Stimulated activated CD4-positive, alpha-beta T cell treated with anti-CD3 and anti-CD28 coated beads, Interleukin-12 subunit alpha, Interleukin-12 subunit beta, amount 100 ng/mL, for 48 hours (primary cell): ENCODE measurements around the gene SLC26A2.

ENCODE experiments used
- DNase-seq, 3 donors: peaks; one replicate each; pipeline ENCODE4 v3.0.0-alpha.2; 2020; ENCODE audit warnings: low read depth in 2 of 3, low spot score in 1 of 3

Gene SLC26A2

DNA sequence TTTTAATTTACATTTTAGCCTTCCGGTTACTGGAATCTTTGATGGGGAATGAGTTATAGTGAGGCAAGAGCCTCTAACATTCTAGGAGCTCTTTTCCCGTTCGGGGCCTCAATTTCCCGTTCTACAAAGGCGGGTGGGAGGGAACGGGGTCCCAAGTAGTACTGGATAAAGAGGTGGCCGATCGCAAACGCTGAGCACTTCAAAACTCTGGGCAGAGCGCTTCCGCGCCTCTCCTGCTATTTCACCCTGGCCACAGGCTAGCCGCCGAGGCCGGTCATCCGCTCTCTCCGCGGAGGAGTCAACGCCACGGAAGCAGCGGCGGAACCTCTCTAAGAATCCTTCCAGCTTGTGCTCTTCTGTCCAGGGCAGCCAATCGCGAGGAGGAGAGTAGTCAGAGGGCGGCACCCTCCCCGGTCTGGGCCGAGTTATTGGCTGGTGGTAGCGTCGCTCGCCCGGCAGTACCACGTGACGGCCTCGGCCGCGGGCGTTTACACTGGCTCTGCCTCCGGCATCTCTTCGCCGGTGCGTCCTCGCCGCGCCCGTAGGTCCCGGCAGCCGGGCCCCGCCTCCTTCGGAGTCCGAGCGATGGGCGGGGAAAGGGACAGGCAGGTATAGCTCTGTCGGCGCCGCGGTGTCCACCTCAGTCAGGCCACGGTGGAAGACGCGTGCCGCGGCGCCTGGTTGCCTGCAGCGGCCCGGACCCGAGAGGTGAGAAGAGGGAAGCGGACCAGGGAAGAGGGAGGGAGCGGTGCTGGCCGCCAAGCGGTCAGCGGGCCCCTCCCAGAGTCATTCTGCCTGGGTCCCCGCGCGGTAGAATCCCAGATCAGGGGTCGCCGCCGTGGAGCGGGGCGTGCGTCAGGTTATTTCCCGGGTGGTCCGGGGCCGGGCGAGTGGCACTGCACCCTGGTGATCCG is at the start of gene SLC26A2:
SLC26A2 (plus strand) TSS at position 487 of the 914 bp plus-strand sequence. CDS start 16,895 bp downstream, outside the sequence.
- peak; percentile 87 to 92 (median 91) for DNase-seq

DNA sequence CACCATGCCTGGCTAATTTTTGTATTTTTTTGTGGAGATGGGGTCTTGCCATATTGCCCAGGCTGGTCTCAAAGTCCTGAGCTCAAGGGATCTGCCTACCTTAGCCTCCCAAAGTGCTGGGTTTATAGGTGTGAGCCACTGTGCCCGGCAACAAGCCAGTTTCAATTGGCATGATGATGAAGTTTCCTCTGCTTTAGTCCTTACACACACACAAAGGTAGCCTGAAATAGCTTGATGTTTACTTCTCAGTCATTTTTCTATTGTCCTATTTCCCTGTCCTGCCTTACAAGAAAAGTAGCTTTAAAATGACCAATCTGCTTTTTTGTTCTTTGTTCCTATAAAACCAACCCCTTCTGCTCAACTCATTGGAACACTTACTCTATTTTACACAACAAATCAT is 49.5 kb upstream of the SLC26A2 start:
- DNase-seq, result no peak

DNA sequence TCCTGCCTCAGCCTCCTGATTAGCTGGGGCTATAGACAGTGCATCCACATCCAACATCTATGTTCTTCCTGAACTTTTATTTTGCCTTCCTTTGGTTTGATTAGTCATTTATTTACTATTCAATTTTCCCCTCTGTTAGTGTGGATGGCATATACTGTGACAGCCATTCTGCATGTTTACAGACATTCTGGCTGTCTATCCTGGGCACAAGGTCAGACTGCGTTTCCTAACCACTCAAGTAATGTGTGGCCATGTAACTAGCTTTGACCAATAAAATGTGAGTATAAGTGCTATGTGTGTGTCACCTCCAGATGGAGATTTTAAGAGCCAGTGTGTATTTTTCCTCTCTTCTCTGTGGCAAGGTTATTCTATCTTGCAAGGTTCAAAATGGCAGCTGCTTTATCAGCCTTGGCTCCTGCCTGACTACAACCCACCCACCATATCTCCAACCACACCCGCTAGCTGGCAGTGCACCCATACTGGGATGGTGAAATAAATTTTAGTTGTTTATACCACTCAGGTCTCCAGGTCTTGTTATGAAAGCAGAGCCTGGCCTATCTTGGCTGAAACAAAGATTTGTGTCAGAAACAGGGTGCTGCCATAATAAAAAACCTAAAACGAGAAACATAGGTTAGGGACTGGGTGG is 48.2 kb upstream of the SLC26A2 start:
- no peak for DNase-seq

DNA sequence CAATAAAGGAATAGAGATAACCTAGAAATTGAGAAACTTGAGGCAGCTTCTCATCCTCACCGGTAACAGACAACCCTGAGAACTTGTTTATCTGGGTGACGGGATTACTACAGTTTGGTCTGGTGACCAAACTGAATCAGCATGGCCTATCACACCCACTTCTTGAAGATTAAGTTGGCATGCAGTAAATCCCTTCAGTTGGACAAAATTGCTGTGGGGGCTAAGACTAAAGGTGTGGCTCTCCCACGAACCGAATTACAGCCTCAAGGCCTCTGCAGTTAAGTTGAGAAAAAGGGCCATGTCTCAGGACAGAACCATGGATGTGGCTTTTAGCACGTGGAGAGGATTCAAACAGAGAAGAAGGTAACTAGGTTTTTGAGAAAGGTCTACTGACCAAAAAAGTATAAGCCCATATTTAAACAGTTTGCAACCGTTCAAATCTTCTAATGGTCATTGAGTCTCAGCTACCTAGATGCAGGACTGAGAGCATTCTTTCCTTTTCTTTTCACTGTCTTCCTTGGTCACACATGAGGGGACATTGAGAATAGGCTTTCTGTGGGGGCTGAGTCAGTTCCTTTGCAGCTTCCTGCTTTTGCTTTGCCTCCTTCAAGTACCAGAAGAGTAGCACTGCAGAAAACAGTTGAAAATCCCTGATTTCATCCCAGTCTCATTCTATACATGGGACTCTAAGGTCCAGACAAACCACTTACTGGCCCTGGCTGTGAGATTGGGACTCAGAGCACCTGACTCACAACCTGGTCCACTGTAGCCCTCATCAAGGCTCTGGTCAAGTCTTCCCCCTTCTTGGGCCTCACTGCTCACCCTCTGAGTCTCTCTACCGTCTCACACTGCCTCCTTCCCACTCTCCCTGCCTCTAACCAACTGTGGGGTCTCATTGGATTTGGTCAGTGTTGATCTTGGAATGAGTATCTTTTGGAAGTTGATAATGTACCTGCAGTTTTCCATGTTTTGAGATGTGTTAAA is 46.8 kb upstream of the SLC26A2 start:
- no peak for DNase-seq

DNA sequence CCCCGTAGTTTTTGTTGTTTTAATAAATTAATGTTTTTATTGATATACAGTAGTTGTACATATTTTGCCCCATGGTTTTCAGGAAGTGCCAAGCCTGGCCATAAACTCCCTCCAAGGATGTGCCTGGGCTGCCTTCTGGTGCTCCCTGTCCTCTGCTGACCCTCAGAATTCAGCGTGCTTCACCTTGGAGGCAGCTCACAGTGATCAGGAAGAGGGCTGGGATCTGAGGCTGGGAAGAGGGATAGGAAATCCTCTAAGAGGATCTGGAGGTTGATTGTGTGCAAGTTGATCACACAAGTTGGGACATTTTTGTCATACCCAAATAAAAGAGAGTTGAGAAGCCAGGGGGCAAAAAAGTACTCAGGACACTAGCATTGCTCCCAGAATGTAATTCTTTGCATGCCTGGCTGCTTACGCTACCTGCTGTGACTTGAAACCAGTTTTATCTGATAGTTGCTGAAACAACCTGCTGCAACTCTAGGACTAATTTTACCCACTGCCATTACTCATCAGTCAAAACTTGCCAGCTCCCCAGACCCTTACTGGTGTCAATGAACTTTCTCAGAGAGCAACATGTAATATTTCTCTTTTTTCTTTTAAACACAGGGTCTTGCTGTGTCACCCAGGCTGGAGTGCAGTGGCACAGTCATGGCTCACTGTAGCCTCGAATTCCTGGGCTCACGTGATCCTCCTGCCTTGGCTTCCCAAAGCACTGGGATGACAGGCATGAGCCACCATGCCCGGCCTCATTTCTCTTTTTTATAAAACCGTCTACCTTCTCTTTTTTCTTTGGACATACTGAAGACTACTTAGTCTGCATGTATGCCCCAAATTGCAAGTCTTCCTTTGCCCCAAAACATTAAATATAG is 44.9 kb upstream of the SLC26A2 start:
- DNase-seq, result no peak

DNA sequence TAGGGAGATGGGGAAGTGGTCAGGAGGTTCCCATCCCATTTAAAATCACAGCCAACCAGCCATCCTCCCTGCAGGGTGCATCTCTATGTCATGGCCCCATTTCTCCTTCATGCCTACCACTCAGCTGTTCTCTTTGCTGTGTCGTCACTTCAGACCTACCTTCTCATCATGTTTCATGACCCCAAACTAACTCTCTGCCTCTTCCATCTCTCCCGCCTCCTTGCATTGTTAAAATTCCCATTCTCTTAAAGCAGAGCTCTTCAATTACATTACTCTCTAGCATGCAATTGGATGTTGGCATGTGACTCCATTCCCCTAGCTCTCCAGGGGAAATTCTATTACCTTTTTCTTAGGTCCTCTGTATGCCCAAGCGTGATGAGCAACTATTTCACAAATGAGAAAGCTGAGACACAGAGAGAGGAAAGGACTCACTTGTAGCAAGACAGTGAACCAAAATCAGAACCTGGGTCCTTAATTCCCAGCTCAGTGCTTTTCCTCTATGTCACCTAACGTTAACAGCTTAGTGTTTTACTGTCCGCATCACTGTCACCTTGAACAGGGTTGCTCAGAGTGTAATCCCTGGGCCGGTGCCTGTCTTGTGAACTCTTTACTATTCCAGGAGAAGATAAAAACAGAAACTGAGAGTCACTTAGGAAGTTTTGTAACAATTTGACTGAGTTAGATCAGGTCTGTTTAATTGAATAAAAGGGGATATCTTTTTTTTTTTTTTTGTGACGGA is 44.1 kb upstream of the SLC26A2 start:
- DNase-seq, result no peak

DNA sequence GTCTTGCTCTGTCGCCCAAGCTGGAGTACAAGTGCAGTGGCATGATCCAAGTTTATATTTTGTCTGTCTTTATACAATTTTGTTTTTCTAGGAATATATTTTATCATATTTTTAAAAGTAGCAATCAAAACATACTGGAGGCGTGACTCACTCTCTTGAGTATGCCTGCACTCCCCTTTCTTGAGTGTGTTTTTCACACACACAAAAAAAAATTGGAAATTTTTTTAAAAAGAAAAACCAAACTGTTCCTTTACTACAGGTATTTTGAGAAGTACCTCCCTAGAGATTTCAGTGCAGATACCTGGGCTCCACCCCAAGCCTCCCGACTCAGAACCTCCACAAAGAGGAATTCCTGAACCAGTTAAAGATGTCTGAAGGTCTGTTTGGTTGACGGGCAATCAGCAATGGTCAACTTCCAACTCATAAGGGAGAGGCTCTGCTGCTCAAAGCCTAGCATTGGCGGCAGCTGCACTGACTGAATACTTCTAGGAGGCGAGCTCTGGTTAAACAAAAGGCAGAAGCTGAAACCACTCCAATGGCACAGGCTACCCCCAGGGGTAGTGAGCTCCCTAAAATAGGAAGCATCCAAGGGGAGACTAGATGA is 43.4 kb upstream of the SLC26A2 start:
- DNase-seq, result no peak

DNA sequence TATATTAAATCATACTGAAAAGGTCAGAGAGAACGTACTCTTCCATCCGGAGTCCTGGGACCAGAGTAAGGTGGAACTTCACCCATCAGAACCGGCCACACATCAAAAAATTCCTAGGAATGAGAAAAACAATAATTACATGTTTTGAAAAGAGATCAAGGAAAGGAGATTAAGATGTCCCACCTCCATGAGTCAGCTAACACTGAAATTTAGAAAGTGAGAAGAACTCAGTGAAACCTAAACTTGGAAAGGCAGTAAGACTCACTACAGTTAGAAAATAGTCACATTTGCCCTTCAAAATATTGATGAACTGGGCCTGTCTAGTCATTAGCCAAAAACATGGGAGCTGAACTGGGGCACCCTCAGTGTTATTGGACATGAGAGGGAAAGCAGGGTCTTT is 39.0 kb upstream of the SLC26A2 start:
- DNase-seq, result no peak

DNA sequence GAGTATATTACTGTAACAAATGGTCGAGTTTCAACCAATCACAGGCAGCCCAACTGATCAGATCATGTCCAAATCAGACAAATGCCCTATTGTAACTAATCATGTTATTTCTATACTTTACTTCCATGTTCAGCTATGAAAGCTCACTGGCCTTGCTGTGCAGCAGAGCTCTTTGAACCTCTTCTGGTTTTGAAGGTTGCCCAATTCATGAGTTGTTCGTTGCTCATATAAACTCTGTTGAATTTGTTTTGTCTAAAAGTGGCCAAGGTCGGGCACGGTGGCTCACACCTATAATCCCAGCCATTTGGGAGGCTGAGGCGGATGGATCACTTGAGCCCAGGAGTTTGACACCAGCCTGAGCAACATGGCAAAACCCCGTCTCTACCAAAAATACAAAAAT is 37.6 kb upstream of the SLC26A2 start:
- DNase-seq, result no peak

DNA sequence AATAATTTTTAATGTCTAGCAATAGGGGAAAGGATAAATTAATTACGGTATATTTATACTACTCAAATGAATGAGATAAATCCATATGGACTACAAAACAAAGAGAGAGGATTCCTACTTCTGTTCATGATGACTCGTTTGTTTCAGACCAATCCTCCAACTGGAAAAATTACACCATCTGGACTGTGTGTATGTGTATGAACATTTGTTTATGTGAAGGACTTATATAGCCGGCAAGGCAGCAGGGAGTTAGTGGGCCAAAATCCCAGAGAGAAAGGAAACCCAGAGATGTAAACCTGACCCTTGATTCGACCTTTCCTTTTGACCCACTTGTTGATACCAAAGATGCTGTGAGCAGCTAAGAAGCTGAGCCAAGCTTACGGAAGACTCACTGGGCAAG is 36.1 kb upstream of the SLC26A2 start:
- no peak for DNase-seq

DNA sequence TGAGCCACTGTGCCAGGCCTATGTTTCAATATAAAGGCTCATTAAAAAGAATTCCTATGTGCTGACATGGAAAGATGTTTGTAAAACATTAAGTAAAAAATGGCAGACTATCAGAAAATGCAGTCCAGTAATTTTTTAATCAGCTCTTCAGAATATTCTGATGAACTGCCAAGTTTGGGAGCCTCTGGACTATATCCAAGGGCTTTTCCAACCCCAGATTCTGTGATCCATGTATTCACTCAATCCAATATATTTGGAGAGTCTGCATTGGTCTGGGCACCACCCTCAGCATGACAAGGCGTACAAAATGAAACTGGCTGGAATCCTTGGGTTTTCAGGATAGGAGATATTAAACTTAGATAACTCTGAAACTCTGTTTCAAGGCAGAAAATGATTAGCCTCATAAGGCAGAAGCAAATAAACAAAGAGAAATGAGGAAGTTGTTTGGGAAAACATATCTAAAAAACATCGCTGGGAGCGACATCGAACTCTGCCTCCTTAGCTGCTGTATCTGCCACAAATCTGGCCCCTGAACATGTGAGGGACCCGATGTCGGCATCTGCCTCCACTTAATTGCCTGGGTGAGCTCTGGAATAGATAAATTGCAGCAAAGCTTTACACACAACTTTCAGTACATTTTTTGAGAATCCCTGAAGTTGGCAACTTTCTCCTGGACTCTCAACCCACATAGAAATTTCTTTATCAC is 30.4 kb upstream of the SLC26A2 start:
- DNase-seq, result no peak

DNA sequence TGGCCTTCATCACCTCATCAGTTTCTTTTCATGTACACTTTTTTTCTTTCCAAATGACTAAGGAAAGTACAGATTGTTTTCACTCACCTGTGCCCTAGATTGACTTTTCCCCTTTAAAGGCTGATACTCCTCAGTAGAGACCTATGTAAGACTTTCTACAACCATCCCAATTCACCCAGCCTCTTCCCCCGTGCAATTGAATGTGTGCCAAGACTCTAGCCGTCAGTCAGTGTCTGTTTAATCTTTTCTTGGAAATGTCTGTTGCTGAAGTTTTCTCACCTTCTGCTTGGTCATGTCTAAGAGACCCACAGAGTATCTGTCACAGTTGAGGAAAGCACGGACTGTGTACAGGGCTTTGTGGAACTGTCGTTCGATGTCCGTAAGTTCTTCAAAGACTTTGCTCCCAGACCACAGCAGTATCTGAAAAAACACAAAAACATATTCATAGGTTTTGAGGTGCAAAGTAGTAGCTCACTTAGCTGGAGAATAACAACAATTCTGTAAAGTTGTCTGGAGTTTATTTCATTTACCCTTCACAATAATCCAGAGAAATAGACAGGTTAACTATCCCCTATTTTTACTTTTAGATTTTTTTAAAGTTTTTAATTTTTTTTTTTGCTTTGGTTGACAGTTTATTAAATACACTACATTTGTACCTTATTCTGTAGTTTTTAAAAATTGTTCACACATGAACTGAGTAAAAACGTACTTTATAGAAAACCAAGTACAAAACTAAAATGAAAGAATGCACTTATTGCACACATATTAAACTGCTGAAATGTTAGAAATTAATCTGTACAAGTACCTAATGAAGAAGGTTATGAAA is 29.6 kb upstream of the SLC26A2 start:
- no peak for DNase-seq

DNA sequence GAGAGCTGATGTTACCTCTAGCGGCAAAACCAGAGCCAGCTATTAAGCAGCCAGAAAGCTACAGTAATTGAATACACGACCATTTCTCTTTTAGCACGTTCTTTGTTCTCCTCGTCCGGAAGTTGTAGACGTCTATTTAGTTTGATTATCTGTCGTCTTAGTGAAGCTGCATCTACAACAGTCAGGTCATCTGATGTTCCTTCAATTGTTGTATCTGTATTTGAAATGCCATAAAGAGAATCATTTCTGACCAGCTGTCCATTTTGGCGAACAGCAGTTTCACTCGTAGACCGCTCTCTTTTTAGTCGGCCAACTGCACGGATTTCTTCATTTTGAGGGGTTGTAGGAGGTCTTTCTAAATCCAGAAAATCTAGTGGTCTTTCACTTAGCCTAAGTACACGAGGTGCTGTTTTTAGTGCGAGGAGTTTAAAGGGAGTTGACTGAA is 28.5 kb upstream of the SLC26A2 start:
- DNase-seq, result no peak

DNA sequence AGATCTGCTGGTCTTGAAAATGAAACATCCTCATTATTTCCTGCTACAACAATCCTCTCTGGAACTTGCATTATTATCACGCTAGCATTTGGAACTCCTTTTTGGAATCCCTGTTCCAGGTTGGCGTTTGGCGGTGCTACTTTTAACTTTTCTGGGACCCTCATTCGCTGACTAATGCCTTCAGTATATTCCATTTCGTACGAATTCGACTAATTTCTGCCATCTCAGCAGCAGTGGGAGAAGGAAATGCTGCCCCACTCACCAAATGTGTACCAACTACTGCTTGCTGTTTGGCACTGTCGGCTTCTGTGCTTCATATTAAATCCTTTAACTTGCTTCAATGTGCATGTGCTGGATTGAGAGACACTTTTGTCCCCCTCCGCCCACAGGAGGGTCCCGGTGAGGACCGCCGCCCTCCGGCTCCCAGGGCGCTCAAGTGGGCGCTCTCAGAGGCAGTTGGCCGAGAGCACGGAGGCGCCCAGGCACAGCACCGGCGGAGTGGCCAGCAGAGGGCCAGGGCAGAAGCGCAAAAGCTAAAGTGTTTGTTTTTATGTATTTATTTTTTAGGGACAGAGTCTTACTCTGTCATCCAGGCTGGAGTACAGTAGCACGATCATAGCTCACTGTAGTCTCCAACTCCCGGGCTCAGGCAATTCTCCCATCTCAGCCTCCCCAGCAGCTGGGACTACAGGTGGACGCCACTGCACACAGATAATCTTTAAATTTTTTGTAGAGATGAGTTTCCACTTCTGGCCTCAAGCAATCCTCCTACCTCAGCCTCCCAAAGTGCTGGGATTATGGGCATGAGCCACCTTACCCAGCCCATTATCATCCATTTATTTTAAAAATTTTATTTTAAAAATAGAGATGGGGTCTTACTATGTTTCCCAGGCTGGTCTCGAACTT is 27.9 kb upstream of the SLC26A2 start:
- DNase-seq, result no peak

DNA sequence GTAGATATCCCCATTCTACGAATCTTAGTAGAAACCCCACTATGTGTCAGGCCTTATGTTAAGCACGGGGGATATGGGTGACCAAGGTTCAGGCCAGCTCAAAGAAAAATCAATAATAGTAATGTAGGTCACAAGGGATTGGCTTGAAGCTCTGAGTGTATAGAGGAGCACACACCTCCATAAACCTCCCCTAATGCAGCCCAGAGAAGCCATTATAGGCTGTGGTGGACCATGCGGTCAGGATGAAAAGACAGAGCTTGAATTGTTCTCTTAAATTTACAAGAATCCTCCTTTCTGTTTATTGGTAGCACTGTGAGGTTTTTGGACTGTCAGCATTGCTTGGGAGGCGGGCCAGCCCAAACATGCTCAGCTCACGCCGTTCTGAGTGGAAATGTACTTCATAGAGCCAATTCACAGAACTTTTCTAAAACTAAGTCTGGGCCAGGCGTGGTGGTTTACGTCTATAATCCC is 25.1 kb upstream of the SLC26A2 start:
- DNase-seq, result no peak

DNA sequence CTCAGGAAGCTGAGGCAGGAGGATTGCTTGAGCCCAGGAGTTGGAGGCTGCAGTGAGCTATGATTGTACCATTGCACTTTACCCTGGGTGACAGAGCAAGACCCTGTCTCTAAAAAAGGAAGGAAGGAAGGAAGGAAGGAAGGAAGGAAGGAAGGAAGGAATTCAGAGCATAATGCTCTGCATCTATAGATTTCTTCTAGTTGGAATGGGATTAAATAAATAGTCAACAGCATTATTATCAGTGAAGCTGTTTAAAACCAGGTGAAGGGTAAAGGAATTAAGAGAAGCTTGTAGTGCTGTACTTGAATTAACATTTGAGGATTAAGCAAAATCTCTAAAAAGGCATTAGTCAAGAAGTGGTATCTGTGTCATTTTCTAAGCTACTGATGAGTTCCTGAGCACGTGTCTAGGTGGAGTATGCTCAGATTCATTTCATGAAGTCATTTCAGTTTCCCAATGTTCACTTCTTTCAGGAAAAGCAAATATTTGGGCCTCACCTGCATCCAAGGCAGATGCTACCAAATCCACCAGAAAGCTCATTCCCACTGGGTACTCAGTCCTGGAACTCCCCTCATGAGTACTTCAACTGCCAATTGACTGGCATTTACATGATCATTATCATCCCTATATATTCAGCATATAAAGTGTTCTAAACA is 24.4 kb upstream of the SLC26A2 start:
- DNase-seq, result no peak
